Loucy (cell line): Measurements from ENCODE around the gene CNN2.

ENCODE experiments used
- H2AFZ ChIP-seq: fragments of 200-600 bp; sonication (generic); 2 replicates; pipeline ENCODE4 v1.6.0; 2016; ENCODE audit warnings: antibody characterized with exemption, mild to moderate bottlenecking, low read length, moderate library complexity
- H3F3A ChIP-seq: fragments of 200-600 bp; 2 replicates; pipeline ENCODE4 v1.6.0; 2016; ENCODE audit warnings: antibody characterized with exemption, low read depth, mild to moderate bottlenecking
- H3K27me3 ChIP-seq: fragments of 200-600 bp; sonication (generic); 2 replicates; pipeline ENCODE4 v1.6.1; 2014; ENCODE audit warnings: low read length, mild to moderate bottlenecking; ENCODE audit not compliant: insufficient read depth, poor library complexity, severe bottlenecking
- H3K36me3 ChIP-seq: fragments of 200-600 bp; sonication (generic); 2 replicates; pipeline ENCODE4 v1.6.1; 2016; ENCODE audit warnings: low read length; ENCODE audit not compliant: insufficient read depth
- H3K4me1 ChIP-seq: fragments of 200-600 bp; sonication (generic); 2 replicates; pipeline ENCODE4 v1.5.1; 2014; ENCODE audit warnings: low read length, mild to moderate bottlenecking; ENCODE audit not compliant: insufficient read depth, poor library complexity, severe bottlenecking
- H3K4me2 ChIP-seq: fragments of 200-600 bp; sonication (generic); 2 replicates; pipeline ENCODE4 v1.6.0; 2014; ENCODE audit warnings: antibody characterized with exemption, low read length, low read depth, mild to moderate bottlenecking; ENCODE audit not compliant: poor library complexity, severe bottlenecking
- H3K4me3 ChIP-seq: fragments of 200-600 bp; sonication (generic); 2 replicates; pipeline ENCODE4 v1.5.1; 2014; ENCODE audit warnings: low read length, mild to moderate bottlenecking, mixed read lengths; ENCODE audit not compliant: poor library complexity, severe bottlenecking
- H3K79me2 ChIP-seq: fragments of 200-600 bp; sonication (generic); 2 replicates; pipeline ENCODE4 v1.6.1; 2014; ENCODE audit warnings: low read length; ENCODE audit not compliant: insufficient read depth
- H3K9ac ChIP-seq: fragments of 200-600 bp; sonication (generic); 2 replicates; pipeline ENCODE4 v1.6.0; 2014; ENCODE audit warnings: mild to moderate bottlenecking, low read depth, low read length, moderate library complexity; ENCODE audit not compliant: poor library complexity, severe bottlenecking
- H3K9me2 ChIP-seq: fragments of 200-600 bp; sonication (generic); replicated peaks from 2 replicates; pipeline ENCODE4 v1.6.1; 2016; ENCODE audit warnings: low read depth, low read length, mixed read lengths
- H3K9me3 ChIP-seq: fragments of 200-600 bp; sonication (generic); 2 replicates; pipeline ENCODE4 v1.6.1; 2014; ENCODE audit warnings: mild to moderate bottlenecking, antibody characterized with exemption, low read length, low read depth; ENCODE audit not compliant: insufficient read depth
- H4K20me1 ChIP-seq: fragments of 200-600 bp; sonication (generic); 2 replicates; pipeline ENCODE4 v1.6.0; 2014; ENCODE audit warnings: antibody characterized with exemption, low read length, mild to moderate bottlenecking; ENCODE audit not compliant: insufficient read depth, poor library complexity, severe bottlenecking
- EZH2phosphoT487 ChIP-seq: fragments of 200-600 bp; IDR thresholded peaks from 2 replicates; pipeline ENCODE4 v1.6.1; 2018; ENCODE audit warnings: antibody characterized with exemption, mild to moderate bottlenecking, moderate library complexity, borderline replicate concordance
- TF ChIP-seq, protein P1 (sequence below): fragments of 200-600 bp; sonication (generic); conservative IDR thresholded peaks from 2 replicates; pipeline ENCODE4 v1.5.1; 2014; ENCODE audit warnings: mild to moderate bottlenecking, antibody characterized with exemption, low read length

Gene CNN2

DNA sequence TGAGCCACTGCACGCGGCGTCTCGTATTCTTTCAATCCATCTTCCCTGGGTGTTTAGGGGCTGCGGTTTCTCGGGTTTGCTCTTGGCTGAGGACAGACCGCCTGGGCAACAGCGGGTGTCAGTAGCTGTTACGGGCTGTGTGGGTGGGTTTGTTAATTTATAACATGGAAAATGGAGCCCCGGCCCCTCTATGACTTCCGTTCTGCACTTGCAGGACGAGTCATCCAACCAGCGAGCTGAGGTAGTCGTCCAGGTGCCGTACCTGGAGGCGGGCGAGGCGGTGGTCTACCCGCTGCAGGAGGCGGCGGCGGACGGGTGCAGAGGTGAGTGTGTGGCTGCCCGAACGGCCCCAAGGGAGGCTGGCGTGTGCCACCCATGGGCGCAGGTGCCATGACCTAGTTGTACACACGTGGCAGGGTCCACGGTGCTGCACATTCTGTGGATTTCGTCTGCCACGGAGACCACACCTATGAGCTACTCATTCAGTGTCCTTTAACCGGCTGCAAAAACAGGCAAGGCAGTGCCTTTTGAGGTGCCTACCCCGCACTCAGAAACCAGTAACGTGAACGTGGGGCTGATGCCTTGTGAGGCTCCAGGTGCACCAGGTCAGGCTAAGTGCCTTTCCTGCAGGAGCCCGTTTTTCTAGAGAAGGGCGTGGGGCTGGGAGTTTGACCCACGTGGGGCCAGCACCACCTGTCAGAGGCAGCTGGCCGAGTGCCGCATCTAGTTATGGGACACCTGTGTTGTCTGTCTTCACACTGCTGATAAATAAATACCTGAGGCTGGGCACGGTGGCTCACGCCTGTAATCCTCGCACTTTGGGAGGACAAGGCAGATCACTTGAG lies 57.8 kb downstream of the CNN2 start:
- Histone ChIP-seq H3K4me3 (no peak overlapping the region), H3K36me3 (peaks cover 50% of the 10 kb centered on the region; the same call in 1 of the 2 replicates), H3K27me3 (no peaks in the 10 kb centered on the region), H3K79me2 (no peaks in the 10 kb centered on the region), H4K20me1 (peaks cover 6% of the 10 kb centered on the region), H3K4me1 (no peaks in the 10 kb centered on the region), H3K9me3 (no peaks in the 10 kb centered on the region), H3F3A (no peaks in the 10 kb centered on the region), H3K9ac (no peak overlapping the region), H3K9me2 (no peaks in the 10 kb centered on the region), H3K4me2 (no peak overlapping the region), H2AFZ (no peak overlapping the region)
- TF ChIP-seq, protein P1, sequence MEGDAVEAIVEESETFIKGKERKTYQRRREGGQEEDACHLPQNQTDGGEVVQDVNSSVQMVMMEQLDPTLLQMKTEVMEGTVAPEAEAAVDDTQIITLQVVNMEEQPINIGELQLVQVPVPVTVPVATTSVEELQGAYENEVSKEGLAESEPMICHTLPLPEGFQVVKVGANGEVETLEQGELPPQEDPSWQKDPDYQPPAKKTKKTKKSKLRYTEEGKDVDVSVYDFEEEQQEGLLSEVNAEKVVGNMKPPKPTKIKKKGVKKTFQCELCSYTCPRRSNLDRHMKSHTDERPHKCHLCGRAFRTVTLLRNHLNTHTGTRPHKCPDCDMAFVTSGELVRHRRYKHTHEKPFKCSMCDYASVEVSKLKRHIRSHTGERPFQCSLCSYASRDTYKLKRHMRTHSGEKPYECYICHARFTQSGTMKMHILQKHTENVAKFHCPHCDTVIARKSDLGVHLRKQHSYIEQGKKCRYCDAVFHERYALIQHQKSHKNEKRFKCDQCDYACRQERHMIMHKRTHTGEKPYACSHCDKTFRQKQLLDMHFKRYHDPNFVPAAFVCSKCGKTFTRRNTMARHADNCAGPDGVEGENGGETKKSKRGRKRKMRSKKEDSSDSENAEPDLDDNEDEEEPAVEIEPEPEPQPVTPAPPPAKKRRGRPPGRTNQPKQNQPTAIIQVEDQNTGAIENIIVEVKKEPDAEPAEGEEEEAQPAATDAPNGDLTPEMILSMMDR = no peak
- no peak for TF ChIP-seq EZH2phosphoT487

DNA sequence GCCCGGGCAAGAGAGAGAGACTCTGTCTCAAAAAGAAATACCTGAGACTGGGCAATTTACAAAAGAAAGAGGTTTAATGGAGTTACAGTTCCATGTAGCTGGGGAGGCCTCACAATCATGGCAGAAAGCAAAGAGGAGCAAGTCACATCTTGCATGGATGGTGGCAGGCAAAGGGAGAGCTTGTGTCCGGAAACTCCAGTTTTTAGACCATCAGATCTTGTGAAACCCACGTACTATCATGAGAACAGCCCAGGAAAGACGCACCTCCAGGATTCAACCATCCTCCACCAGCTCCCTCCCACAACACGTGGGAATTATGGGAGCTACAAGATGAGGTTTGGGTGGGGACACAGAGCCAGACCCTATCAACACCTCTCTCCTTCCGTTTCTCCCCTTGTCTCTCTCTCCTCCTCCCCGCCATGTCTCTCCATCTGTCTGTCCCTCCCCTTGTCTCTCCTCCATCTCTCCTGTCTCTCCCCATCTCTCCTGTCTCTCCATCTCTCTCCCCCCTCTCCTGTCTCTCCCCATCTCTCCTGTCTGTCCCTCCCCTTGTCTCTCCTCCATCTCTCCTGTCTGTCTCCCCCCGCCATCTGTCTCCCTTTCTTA lies 58.7 kb downstream of the CNN2 start:
- H4K20me1 ChIP-seq = peaks cover 6% of the 10 kb centered on the region
- no peaks in the 10 kb centered on the region for H3F3A ChIP-seq
- no peak overlapping the region for H3K9ac ChIP-seq
- H3K9me2 ChIP-seq = no peaks in the 10 kb centered on the region
- H3K4me2 ChIP-seq = no peak overlapping the region
- no peak overlapping the region for H2AFZ ChIP-seq
- H3K79me2 ChIP-seq = no peaks in the 10 kb centered on the region
- no peaks in the 10 kb centered on the region for H3K27me3 ChIP-seq
- no peak for TF ChIP-seq EZH2phosphoT487
- TF ChIP-seq, protein P1 = no peak
- H3K4me3 ChIP-seq = no peak overlapping the region
- no peaks in the 10 kb centered on the region for H3K4me1 ChIP-seq
- H3K9me3 ChIP-seq = no peaks in the 10 kb centered on the region
- peaks cover 49% of the 10 kb centered on the region; the same call in 1 of the 2 replicates for H3K36me3 ChIP-seq

DNA sequence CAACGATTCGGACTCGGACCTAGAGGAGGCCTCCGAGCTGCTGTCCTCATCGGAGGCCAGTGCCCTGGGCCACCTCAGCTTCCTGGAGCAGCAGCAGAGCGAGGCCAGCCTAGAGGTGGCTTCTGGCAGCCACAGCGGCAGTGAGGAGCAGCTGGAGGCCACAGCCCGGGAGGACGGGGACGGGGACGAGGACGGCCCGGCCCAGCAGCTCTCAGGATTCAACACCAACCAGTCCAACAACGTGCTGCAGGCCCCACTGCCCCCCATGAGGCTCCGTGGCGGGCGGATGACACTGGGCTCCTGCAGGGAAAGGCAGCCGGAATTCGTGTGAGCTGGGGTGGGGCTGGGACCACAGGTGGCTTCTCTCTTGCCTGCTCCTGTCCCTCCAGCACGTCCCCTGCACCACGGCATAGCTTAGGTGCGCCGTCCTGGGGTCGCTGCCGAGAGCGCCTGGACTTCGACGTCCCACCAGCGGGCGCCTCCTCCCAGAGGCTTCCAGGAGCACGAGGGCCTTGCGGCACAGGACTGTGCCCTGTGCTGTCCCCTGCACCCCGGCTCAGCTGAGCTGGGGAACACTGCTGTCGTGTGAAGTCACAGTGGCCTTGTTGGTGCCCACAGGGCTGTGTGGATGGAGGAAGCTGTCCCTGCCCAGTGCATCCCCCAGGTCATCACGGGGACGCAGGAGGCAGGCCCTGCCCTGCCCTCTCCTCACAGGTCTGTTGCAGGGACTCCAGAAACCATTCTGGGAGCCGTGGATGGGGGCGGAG lies 59.5 kb downstream of the CNN2 start:
- H3K9ac ChIP-seq = no peak overlapping the region
- H3F3A ChIP-seq = no peaks in the 10 kb centered on the region

More for the DNA sequence above, 59.5 kb downstream of the CNN2 start:
- Histone ChIP-seq H3K4me1 (no peaks in the 10 kb centered on the region), H3K4me3 (no peak overlapping the region), H3K4me2 (no peak overlapping the region), H3K9me3 (no peaks in the 10 kb centered on the region), H2AFZ (no peak overlapping the region), H3K27me3 (no peaks in the 10 kb centered on the region), H3K9me2 (no peaks in the 10 kb centered on the region), H4K20me1 (peaks cover 6% of the 10 kb centered on the region), H3K36me3 (peaks cover 45% of the 10 kb centered on the region; the same call in 1 of the 2 replicates), H3K79me2 (no peaks in the 10 kb centered on the region)
- TF ChIP-seq, protein P1 = no peak
- no peak for TF ChIP-seq EZH2phosphoT487
